NCI-H1105 (cell line): ENCODE measurements around the gene PRKAR1B.
"Not testable (repeated sequence)": the region's sequence is repeated elsewhere in the genome, so short reads cannot be mapped to it uniquely, and the experiment has no call there.

Experiments used
- DNase-seq: peaks from one replicate; lab custom pipeline; 2025; lab: John Stamatoyannopoulos, UW

The PRKAR1B gene

GRCh38 chr7:621572-622285 is 105.4 kb downstream of the PRKAR1B start:
- no peak for DNase-seq

- DNase-seq = no peak
Measured at GRCh38 chr7:620885-621284, 106.2 kb downstream of the PRKAR1B start.

GRCh38 chr7:620056-620455 is 107.0 kb downstream of the PRKAR1B start:
- DNase-seq = no peak

- no peak for DNase-seq
Measured at GRCh38 chr7:619368-619840, 107.7 kb downstream of the PRKAR1B start.

- DNase-seq = no peak
Measured at GRCh38 chr7:618539-619367, 108.3 kb downstream of the PRKAR1B start.

- no peak for DNase-seq
Measured at GRCh38 chr7:617614-618538, 109.2 kb downstream of the PRKAR1B start.

GRCh38 chr7:613442-614140 is 113.5 kb downstream of the PRKAR1B start:
- DNase-seq = no peak

- not testable (repeated sequence) for DNase-seq
Measured at GRCh38 chr7:611837-612236, 115.2 kb downstream of the PRKAR1B start.

- no peak for DNase-seq
Measured at GRCh38 chr7:611281-611810, 115.7 kb downstream of the PRKAR1B start.

- DNase-seq = no peak
Measured at GRCh38 chr7:610531-611280, 116.4 kb downstream of the PRKAR1B start.

- DNase-seq = no peak
Measured at GRCh38 chr7:610141-610530, 116.9 kb downstream of the PRKAR1B start.

GRCh38 chr7:609365-609764 is 117.7 kb downstream of the PRKAR1B start:
- DNase-seq = no peak

GRCh38 chr7:608954-609353 is 118.1 kb downstream of the PRKAR1B start:
- DNase-seq = no peak

GRCh38 chr7:608361-608760 is 118.7 kb downstream of the PRKAR1B start:
- DNase-seq = no peak

- DNase-seq = no peak
Measured at GRCh38 chr7:607938-608337, 119.1 kb downstream of the PRKAR1B start.

- DNase-seq = no peak
Measured at GRCh38 chr7:605661-606450, 121.2 kb downstream of the PRKAR1B start.

GRCh38 chr7:604884-605531 is 122.1 kb downstream of the PRKAR1B start:
- DNase-seq = no peak

GRCh38 chr7:604001-604883 is 122.8 kb downstream of the PRKAR1B start:
- no peak for DNase-seq
